Prostate gland (tissue), 2 donors: ENCODE data around the gene SARDH. TPM values are rescaled to one million over a fixed set of nuclear protein-coding genes. Genes with fewer than 3 reads are reported as not detected.

Source experiments
- DNase-seq: peaks from one replicate; pipeline ENCODE4 v3.0.0-alpha.2; 2019; ENCODE audit warnings: low spot score
- H3K27ac ChIP-seq, 2 donors: fragments of 200-600 bp; sonication (generic); 2 replicates each; pipeline ENCODE4 v1.5.1; 2017 to 2019
- H3K27me3 ChIP-seq: fragments of 200-600 bp; sonication (generic); replicated peaks from 2 replicates; pipeline ENCODE4 v1.5.1; 2019; ENCODE audit not compliant: insufficient read depth
- H3K36me3 ChIP-seq, 2 donors: fragments of 200-600 bp; sonication (generic); 1 replicate in 1 of 2; 2 replicates in 1 of 2; pipeline versions ENCODE4 v1.5.1 to v1.8.1; 2017 to 2019
- H3K4me1 ChIP-seq: fragments of 200-600 bp; sonication (generic); replicated peaks from 2 replicates; pipeline ENCODE4 v1.5.1; 2019
- H3K4me3 ChIP-seq, 2 donors: fragments of 200-600 bp; sonication (generic); 2 replicates each; pipeline ENCODE4 v1.5.1; 2017 to 2019
- H3K9me3 ChIP-seq: fragments of 200-600 bp; sonication (generic); 2 replicates; pipeline ENCODE4 v1.5.1; 2017
- POLR2A ChIP-seq: fragments of 450-650 bp; IDR thresholded peaks from one replicate; pipeline ENCODE4 v1.6.1; 2016; ENCODE audit warnings: antibody characterized with exemption, mild to moderate bottlenecking
- POLR2AphosphoS5 ChIP-seq: sonication (generic); formaldehyde crosslinking; IDR thresholded peaks from one replicate; pipeline ENCODE4 v1.6.1; 2017; ENCODE audit warnings: antibody characterized with exemption
- WGBS: methylation state at CpG from one replicate; pipeline ENCODE4 v1.1.5; 2018; 5-methylcytosine and 5-hydroxymethylcytosine counted together
- intact Hi-C: fragments of 100-400 bp; cut with DNase I; formaldehyde crosslinking; loops from one replicate; pipeline ENCODE4 v1.14.2; 2022
- total RNA-seq, 2 donors: library from RNA; depleted of rRNA; stranded (reverse); fragments of >200 nt; gene quantifications; one replicate each; pipeline ENCODE4 v1.1.0, GENCODE V29; 2016
- TF ChIP-seq, protein P1 (sequence below), 4 experiments: fragments of 200-600 bp in 2 of 4; fragments of 450-650 bp in 2 of 4; sonication (generic) in 2 of 4; IDR thresholded peaks; 1 replicate in 3 of 4; 2 replicates in 1 of 4; pipeline ENCODE4 v1.5.1; 2016 to 2019; ENCODE audit warnings: antibody characterized with exemption in 4 of 4, mild to moderate bottlenecking in 2 of 4, moderate library complexity in 2 of 4

The SARDH gene
- total RNA-seq, 2 donors from 2014 or later: 6.7 to 7.2 TPM

GRCh38 chr9:133690081-133690561, 48.0 kb downstream of the SARDH start:
- Histone ChIP-seq H3K4me1 (no peaks in the 10 kb centered on the region), H3K9me3 (no peaks in the 10 kb centered on the region), H3K27me3 (no peaks in the 10 kb centered on the region), H3K27ac (no peak overlapping the region), H3K4me3 (no peak overlapping the region), H3K36me3 (no peaks in the 10 kb centered on the region)
- DNase-seq: no peak
- no peak for TF ChIP-seq POLR2AphosphoS5
- TF ChIP-seq, protein P1, sequence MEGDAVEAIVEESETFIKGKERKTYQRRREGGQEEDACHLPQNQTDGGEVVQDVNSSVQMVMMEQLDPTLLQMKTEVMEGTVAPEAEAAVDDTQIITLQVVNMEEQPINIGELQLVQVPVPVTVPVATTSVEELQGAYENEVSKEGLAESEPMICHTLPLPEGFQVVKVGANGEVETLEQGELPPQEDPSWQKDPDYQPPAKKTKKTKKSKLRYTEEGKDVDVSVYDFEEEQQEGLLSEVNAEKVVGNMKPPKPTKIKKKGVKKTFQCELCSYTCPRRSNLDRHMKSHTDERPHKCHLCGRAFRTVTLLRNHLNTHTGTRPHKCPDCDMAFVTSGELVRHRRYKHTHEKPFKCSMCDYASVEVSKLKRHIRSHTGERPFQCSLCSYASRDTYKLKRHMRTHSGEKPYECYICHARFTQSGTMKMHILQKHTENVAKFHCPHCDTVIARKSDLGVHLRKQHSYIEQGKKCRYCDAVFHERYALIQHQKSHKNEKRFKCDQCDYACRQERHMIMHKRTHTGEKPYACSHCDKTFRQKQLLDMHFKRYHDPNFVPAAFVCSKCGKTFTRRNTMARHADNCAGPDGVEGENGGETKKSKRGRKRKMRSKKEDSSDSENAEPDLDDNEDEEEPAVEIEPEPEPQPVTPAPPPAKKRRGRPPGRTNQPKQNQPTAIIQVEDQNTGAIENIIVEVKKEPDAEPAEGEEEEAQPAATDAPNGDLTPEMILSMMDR (IDR thresholded peaks at IDR 0.05): no peak
- no peak for TF ChIP-seq POLR2A
- 62% methylated on average over 9 of the region's 11 CpGs for WGBS
- intact Hi-C loops: no loop called here

- Histone ChIP-seq H3K27me3 (no peaks in the 10 kb centered on the region), H3K9me3 (no peaks in the 10 kb centered on the region), H3K4me1 (no peaks in the 10 kb centered on the region), H3K4me3 (no peak overlapping the region), H3K36me3 (no peaks in the 10 kb centered on the region), H3K27ac (no peak overlapping the region)
- no peak for DNase-seq
- WGBS: 86% methylated on average over 10 of the region's 10 CpGs
- intact Hi-C loops: no loop called here
- TF ChIP-seq POLR2A (no peak), POLR2AphosphoS5 (no peak)
- TF ChIP-seq, protein P1 (IDR thresholded peaks at IDR 0.05): no peak
Measured at GRCh38 chr9:133689151-133689763, 48.9 kb downstream of the SARDH start.

DNA sequence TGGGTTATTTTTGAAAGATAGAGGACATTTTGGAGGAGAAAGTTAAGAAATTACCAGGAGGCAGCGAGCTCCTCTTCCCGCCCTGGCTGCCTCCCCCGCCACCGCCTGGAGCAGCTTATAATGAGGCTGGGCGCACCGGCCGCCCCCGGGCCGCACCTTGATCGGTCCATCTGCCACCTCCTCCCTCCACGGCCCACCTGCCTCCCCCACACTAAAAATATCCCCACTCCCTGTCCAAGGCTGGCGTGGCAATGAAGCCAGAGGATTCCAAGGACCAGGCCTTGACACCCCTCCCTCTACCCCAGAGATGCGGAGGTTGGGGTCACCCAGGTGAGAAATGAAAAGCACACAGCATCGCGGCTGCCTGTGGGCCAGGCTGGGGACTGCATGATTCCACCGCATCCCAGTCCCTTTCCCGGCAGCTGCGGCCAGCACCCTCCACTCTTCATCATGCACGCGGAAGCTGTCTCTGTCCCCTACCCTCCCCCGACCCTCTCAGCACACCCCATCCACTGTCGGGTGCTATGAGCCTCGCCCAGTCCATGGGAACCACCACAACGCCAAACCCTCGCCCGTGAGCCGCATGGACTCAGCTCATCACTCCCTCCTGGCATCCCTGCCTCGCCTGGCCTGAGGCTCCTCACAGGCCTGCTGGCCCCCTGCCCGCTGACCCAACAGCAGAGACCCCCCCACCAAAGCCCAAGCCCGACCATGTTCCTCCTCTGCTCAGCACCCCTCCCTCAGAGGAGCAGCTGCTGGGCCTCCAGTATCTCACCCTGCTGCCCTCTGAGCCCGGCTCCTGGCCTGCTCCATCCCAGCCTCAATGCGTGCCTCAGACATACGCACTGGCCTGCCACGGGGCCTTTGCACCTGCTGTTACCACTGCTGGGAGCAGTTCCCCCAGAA, 50.0 kb downstream of the SARDH start:
- H3K9me3 ChIP-seq: no peaks in the 10 kb centered on the region
- intact Hi-C loops: no loop called here
- H3K4me3 ChIP-seq: no peak overlapping the region
- H3K27me3 ChIP-seq: no peaks in the 10 kb centered on the region
- DNase-seq: no peak
- no peak overlapping the region for H3K27ac ChIP-seq
- no peak for TF ChIP-seq POLR2A
- TF ChIP-seq, protein P1 (IDR thresholded peaks at IDR 0.05): no peak
- 88% methylated on average over 34 of the region's 34 CpGs for WGBS
- H3K4me1 ChIP-seq: no peaks in the 10 kb centered on the region
- H3K36me3 ChIP-seq: no peaks in the 10 kb centered on the region

DNA sequence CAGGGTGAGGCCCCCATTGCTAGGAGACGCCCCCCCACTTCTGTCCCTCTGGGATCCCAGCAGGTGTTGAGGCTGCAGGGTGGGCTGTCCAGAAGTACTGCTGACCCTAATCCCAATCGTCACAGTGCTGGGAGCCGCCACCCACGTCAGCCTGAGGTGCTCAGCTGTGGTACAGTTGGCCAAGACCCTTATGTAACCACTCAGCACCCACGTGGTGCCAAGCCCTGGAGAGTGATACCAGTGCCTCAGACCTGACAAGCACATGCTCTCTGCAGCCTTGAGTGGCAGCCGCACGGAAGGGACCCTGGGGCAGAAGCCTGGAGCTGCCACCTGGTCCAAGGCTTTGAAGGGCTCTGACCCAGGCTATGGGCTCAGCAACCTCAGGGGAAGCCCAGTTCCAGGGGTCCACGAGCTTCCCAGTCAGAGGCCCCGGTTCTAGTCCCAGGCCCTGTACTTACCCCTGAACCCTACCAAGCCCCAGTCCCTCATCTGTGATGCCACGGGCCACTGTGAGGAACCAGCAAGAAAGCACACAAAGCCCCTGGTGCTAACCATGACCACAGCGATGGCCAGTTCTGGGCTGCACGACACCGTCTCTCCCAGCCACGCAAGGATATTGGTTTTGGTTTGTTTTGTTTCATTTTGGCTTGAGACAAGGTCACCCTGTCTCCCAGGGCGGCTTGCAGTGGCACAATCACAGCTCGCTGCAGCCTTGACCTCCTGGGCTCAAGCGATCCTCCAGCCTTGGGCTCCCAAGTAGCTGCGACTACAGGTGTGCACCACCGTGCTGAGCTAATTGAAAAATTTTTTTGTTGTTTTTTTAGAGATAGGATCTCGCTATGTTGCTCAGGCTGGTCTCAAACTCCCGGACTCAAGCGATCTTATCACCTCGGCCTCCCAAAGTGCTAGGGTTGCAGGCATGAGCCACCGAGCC, 51.2 kb downstream of the SARDH start:
- Histone ChIP-seq H3K4me3 (no peak overlapping the region), H3K27me3 (no peaks in the 10 kb centered on the region), H3K36me3 (no peaks in the 10 kb centered on the region), H3K4me1 (no peaks in the 10 kb centered on the region), H3K9me3 (no peaks in the 10 kb centered on the region), H3K27ac (no peak overlapping the region)
- intact Hi-C loops: no loop called here
- TF ChIP-seq, protein P1 (IDR thresholded peaks at IDR 0.05): no peak
- no peak for TF ChIP-seq POLR2AphosphoS5
- DNase-seq: no peak
- 92% methylated on average over 24 of the region's 24 CpGs for WGBS
